HEK293 (cell line): ENCODE results near the gene OR4F6.

Experiments
- GFI1B ChIP-seq: fragments of 450-650 bp; formaldehyde crosslinking; IDR thresholded peaks from 2 replicates; pipeline ENCODE4 v1.5.1; 2016; ENCODE audit warnings: missing biosample characterization, missing genetic modification characterization
- ZFP3 ChIP-seq: fragments of 450-650 bp; formaldehyde crosslinking; IDR thresholded peaks from 2 replicates; pipeline ENCODE4 v1.5.1; 2016; ENCODE audit warnings: low read depth, missing biosample characterization, missing genetic modification characterization
- ZNF548 ChIP-seq: fragments of 450-650 bp; formaldehyde crosslinking; IDR thresholded peaks from 2 replicates; pipeline ENCODE4 v1.5.1; 2016; ENCODE audit warnings: missing biosample characterization, missing genetic modification characterization

GRCh38 chr15:101801048-101801447 lies 2.3 kb upstream of the OR4F6 start:
- no peak for TF ChIP-seq ZFP3
- TF ChIP-seq ZNF548 (tag by site-specific recombination) = no peak
- no peak for TF ChIP-seq GFI1B (tag by site-specific recombination)
